GM12872 (cell line): Measurements from ENCODE around the gene IL21.

Experiments
- CTCF ChIP-seq: IDR thresholded peaks from 3 replicates; pipeline ENCODE4 v1.5.1; 2011; ENCODE audit warnings: low read depth, mild to moderate bottlenecking, low read length, moderate library complexity; ENCODE audit not compliant: insufficient read depth

Gene IL21

GRCh38 chr4:122650148-122650547 is 29.3 kb upstream of the IL21 start:
- TF ChIP-seq CTCF, result no peak

GRCh38 chr4:122647656-122648055 is 26.8 kb upstream of the IL21 start:
- TF ChIP-seq CTCF, result no peak

GRCh38 chr4:122643257-122643656 is 22.4 kb upstream of the IL21 start:
- no peak for TF ChIP-seq CTCF

- no peak for TF ChIP-seq CTCF
Observed at GRCh38 chr4:122639181-122639580, 18.3 kb upstream of the IL21 start.

GRCh38 chr4:122636697-122637096 is 15.8 kb upstream of the IL21 start:
- no peak for TF ChIP-seq CTCF

GRCh38 chr4:122635205-122635604 is 14.3 kb upstream of the IL21 start:
- TF ChIP-seq CTCF, result no peak

- no peak for TF ChIP-seq CTCF
Observed at GRCh38 chr4:122633211-122633610, 12.3 kb upstream of the IL21 start.
